ENCODE results near the gene PCNA. TPM values are rescaled to one million over a fixed set of nuclear protein-coding genes. Genes with fewer than 3 reads are reported as not detected.

The PCNA gene
- total and polyA plus RNA-seq, 2 donors (not counting 1 experiment from before 2014, with no cell fraction given) = 75.6 to 144 TPM

- Histone ChIP-seq H3K27ac (ENCODE audit: insufficient read depth, low read length) (no peak overlapping the region), H3K4me1 (ENCODE audit: control insufficient read depth, extremely low read depth, insufficient read depth, low read length) (peaks cover 10% of the 10 kb centered on the region), H3K4me2 (ENCODE audit: extremely low read depth, insufficient read depth, low read length) (no peak overlapping the region), H2AFZ (ENCODE audit: low read length) (no peak overlapping the region), H3K9ac (ENCODE audit: insufficient read depth, low read length) (no peak overlapping the region), H3K4me3 (replicated peaks in 1 of 4; ENCODE audit: control extremely low read depth in 1 of 4, insufficient read depth in 1 of 4, low read depth in 3 of 4, low read length in 4 of 4) (no peak overlapping the region), H3K27me3 (ENCODE audit: control insufficient read depth, insufficient read depth, low read length) (no peaks in the 10 kb centered on the region), H3K79me2 (ENCODE audit: control insufficient read depth, insufficient read depth, low read length) (no peaks in the 10 kb centered on the region), H4K20me1 (ENCODE audit: control insufficient read depth, extremely low read depth, insufficient read depth, low read length) (no peaks in the 10 kb centered on the region), H3K9me3 (ENCODE audit: control insufficient read depth, insufficient read depth, low read depth, low read length) (no peaks in the 10 kb centered on the region), H3K36me3 (ENCODE audit: control insufficient read depth, insufficient read depth, low read length) (no peaks in the 10 kb centered on the region)
- DNase-seq (ENCODE audit: low read depth in 2 of 2) = no peak
- no peak for TF ChIP-seq CTCF (conservative IDR thresholded peaks at IDR 0.05 in 1 of 2, IDR thresholded peaks at IDR 0.05 in 1 of 2; ENCODE audit: low read depth in 1 of 2, low read length in 2 of 2)
- no peak for TF ChIP-seq EZH2 (IDR thresholded peaks at IDR 0.05; ENCODE audit: low read length, missing control alignments)
Measured at GRCh38 chr20:5070570-5070969, 49.2 kb downstream of the PCNA start.

DNA sequence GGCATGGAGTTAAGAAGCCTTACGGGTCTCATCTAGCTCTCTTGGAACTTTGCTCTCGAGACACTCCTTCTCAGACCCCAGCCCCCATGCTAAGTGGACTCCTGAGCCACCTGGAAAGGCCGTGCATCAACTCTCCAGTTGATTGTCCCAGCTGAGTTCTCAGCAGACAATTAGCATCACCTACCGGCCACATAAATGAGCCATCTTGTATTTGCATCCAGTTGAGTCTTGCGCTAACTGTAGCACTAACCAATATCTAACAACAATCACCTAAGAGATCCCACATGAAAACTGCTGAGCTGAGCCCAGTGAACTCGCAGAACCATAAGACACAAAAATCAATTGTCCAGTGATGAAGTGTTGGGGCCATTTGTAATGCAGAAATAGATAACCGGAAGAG, 49.7 kb downstream of the PCNA start:
- H2AFZ ChIP-seq (ENCODE audit: low read length) = no peak overlapping the region

GRCh38 chr20:5069141-5069806, 50.5 kb downstream of the PCNA start:
- Histone ChIP-seq H3K9ac (ENCODE audit: insufficient read depth, low read length) (no peak overlapping the region), H2AFZ (ENCODE audit: low read length) (no peak overlapping the region)

More for the DNA sequence above, 49.7 kb downstream of the PCNA start:
- DNase-seq (ENCODE audit: low read depth in 2 of 2) = no peak
- Histone ChIP-seq H3K9ac (ENCODE audit: insufficient read depth, low read length) (no peak overlapping the region), H3K4me3 (replicated peaks in 1 of 4; ENCODE audit: control extremely low read depth in 1 of 4, insufficient read depth in 1 of 4, low read depth in 3 of 4, low read length in 4 of 4) (no peak overlapping the region), H3K79me2 (ENCODE audit: control insufficient read depth, insufficient read depth, low read length) (no peaks in the 10 kb centered on the region), H3K9me3 (ENCODE audit: control insufficient read depth, insufficient read depth, low read depth, low read length) (no peaks in the 10 kb centered on the region), H3K27me3 (ENCODE audit: control insufficient read depth, insufficient read depth, low read length) (no peaks in the 10 kb centered on the region), H3K4me2 (ENCODE audit: extremely low read depth, insufficient read depth, low read length) (no peak overlapping the region), H3K4me1 (ENCODE audit: control insufficient read depth, extremely low read depth, insufficient read depth, low read length) (peaks cover 10% of the 10 kb centered on the region), H4K20me1 (ENCODE audit: control insufficient read depth, extremely low read depth, insufficient read depth, low read length) (no peaks in the 10 kb centered on the region), H3K27ac (ENCODE audit: insufficient read depth, low read length) (no peak overlapping the region), H3K36me3 (ENCODE audit: control insufficient read depth, insufficient read depth, low read length) (no peaks in the 10 kb centered on the region)
- TF ChIP-seq CTCF (conservative IDR thresholded peaks at IDR 0.05 in 1 of 2, IDR thresholded peaks at IDR 0.05 in 1 of 2; ENCODE audit: low read depth in 1 of 2, low read length in 2 of 2) = no peak
- TF ChIP-seq EZH2 (IDR thresholded peaks at IDR 0.05; ENCODE audit: low read length, missing control alignments) = no peak

More at GRCh38 chr20:5069141-5069806, 50.5 kb downstream of the PCNA start:
- no peak for TF ChIP-seq CTCF (conservative IDR thresholded peaks at IDR 0.05 in 1 of 2, IDR thresholded peaks at IDR 0.05 in 1 of 2; ENCODE audit: low read depth in 1 of 2, low read length in 2 of 2)
- TF ChIP-seq EZH2 (IDR thresholded peaks at IDR 0.05; ENCODE audit: low read length, missing control alignments) = no peak
- no peak overlapping the region for H3K27ac ChIP-seq (ENCODE audit: insufficient read depth, low read length)
- H3K4me2 ChIP-seq (ENCODE audit: extremely low read depth, insufficient read depth, low read length) = no peak overlapping the region
- peaks cover 10% of the 10 kb centered on the region for H3K4me1 ChIP-seq (ENCODE audit: control insufficient read depth, extremely low read depth, insufficient read depth, low read length)
- no peaks in the 10 kb centered on the region for H3K36me3 ChIP-seq (ENCODE audit: control insufficient read depth, insufficient read depth, low read length)
- H4K20me1 ChIP-seq (ENCODE audit: control insufficient read depth, extremely low read depth, insufficient read depth, low read length) = no peaks in the 10 kb centered on the region
- DNase-seq (ENCODE audit: low read depth in 2 of 2) = no peak
- no peak overlapping the region for H3K4me3 ChIP-seq (replicated peaks in 1 of 4; ENCODE audit: control extremely low read depth in 1 of 4, insufficient read depth in 1 of 4, low read depth in 3 of 4, low read length in 4 of 4)
- no peaks in the 10 kb centered on the region for H3K27me3 ChIP-seq (ENCODE audit: control insufficient read depth, insufficient read depth, low read length)
- no peaks in the 10 kb centered on the region for H3K9me3 ChIP-seq (ENCODE audit: control insufficient read depth, insufficient read depth, low read depth, low read length)
- H3K79me2 ChIP-seq (ENCODE audit: control insufficient read depth, insufficient read depth, low read length) = no peaks in the 10 kb centered on the region
